NCI-H526 (cell line): Measurements from ENCODE around the gene NAALAD2.
"Not testable (repeated sequence)": the region's sequence is repeated elsewhere in the genome, so short reads cannot be mapped to it uniquely, and the experiment has no call there.

Experiments
- DNase-seq, 2 experiments: peaks; one replicate each; lab custom pipeline; 2025; lab: John Stamatoyannopoulos, UW

The NAALAD2 gene

DNA sequence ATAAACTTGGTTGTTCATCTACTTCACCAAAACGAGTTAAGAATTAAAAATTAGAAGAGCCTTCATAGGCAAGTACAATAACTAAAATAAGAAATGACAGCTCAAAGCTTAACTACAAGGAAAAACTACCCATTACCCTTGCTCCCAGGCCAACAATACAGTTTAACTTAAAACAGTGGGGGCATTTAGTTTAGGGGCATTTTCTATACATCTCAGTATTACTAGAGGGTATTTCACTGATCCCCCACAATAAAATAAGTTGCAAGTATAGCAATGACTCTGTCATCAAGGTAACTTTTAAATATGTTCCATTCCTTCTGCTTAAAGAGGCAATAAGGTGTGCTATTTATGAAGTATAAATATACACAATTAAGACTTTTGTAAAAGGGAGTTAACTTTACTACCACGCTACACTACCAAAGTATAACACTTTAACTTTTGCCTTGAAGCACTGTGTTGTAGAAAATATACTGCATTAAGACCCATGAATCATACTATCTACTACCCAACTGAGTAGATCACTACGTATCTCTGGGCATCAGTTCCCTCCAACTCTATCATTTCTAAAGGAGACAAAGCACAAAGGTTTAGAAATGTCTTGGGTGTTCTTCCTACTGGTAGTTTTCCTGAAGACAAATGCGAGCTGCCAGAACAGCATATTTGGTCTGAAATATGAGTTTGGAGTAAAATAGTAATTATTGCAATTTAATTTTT, 58.6 kb downstream of the NAALAD2 start:
- DNase-seq = no peak

DNA sequence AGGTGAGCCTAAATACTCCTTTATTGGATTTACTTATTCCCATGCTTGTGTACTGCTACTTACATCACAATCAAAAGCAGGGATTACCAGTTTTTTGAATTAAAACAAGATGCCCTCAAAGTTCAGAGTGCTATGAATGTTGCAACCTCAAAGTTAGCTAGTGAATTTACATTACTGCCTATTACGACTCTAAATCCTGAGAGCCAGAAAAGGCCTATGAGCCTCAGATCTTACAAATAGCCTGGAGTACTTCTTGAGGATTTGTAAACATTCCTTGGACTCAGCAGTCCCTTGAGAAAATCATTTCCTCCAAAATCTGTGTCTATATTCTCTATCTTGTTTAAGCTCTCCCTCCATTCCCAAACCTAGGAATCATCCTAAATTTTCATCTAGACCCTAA, 62.9 kb downstream of the NAALAD2 start:
- no peak for DNase-seq

DNA sequence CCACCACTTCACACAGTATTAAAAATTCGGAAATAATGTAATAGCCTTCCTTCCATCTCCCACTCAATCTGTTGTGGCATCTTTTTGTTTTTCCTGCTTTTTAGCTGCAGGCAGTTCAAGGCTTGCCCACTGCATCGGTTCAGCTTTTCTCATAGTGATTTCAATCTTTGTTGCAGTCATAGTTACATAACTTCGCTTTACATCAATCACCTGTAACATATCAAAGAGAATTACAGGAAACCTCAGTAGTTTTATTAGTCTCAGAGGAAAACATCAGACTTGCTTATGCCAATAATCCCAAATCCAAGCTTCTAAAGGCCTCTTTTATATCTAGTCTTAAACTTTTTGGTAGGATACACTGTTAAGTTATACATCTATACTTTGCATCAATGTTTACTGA, 67.9 kb downstream of the NAALAD2 start:
- no peak for DNase-seq

DNA sequence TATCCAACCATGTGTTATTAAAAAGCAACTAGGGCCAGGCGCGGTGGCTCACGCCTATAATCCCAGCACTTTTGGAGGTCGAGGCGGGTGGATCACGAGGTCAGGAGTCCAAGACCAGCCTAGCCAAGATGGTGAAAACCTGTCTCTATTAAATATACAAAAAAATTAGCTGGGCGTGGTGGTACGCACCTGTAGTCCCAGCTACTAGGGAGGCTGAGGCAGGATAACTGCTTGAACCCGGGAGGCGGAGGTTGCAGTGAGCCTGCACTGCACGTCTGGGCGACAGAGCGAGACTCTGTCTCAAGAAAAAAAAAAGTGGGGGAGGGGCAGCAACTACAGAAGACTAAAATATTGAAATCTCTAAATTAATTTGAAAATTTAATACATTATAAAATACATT, 69.9 kb downstream of the NAALAD2 start:
- no peak for DNase-seq

DNA sequence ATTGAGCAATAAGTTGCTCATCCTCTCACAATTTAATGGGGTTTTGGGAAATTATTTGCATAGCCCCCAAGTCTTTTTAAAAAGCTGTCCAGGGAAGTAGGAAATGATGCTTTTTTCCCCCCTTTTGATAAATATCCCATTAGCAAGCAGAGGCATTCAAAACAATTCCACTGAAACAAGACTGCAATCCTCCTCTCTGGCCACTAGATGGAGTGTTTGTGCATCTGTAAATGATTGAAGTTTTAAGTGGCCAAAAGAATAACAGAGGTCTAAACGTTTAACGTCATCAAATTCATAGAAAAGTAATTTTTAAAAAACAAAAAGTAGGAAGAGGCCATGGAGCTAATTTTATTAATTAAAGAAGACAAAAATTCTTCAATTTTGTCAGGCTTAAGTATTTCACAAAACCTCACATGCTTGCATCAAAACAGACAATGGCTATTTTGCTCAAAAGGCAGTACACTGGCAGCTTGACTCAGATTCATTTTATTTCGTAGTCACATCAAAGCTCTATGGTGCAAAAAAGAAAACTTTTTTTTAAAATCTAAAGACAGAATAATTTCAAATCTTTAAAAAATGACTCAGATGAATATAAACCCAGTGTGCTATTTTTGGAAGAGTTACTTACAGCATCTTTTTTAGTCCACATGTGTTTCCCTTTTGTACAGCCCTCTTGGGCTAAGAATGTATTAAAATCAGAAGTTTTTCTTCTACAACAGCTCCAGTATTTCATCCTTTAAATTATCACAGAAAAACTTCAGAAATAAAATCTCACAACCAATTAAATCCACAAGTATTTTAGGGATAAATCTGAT, 70.6 kb downstream of the NAALAD2 start:
- DNase-seq = peak; percentile 62 to 64

DNA sequence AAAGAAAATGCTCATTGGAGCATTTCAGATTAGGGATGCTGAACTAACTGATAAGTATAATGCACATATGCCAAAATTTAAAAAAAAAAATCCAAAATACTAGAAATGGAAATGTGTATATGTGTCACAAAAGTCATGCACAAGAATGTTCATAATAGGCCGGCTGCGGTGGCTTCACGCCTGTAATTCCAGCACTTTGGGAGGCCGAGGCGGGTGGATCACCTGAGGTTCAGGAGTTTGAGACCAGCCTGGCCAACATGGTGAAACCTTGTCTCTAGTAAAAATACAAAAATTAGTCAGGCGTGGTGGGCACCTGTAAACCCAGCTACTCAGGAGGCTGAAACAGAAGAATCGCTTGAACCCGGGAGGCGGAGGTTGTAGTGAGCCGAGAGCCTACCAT, 73.5 kb downstream of the NAALAD2 start:
- not testable (repeated sequence) for DNase-seq

DNA sequence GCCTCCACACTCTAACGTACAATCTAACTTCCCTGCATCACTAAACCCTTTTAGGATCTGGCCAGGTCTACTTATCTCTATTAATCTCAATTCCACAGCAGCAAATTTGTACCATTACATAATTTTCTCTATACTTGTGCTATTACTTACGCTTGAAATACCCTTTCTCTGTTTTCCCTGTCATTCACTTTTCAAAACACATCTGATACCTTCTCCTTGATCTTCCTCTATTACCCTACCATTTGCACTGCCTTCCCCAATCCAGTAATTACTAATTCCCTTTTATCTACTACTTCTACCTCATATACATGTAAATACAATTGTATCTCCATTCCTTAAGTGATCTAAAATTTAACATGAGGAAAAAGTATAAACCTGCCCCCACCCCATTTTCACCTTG, 74.4 kb downstream of the NAALAD2 start:
- no peak for DNase-seq

DNA sequence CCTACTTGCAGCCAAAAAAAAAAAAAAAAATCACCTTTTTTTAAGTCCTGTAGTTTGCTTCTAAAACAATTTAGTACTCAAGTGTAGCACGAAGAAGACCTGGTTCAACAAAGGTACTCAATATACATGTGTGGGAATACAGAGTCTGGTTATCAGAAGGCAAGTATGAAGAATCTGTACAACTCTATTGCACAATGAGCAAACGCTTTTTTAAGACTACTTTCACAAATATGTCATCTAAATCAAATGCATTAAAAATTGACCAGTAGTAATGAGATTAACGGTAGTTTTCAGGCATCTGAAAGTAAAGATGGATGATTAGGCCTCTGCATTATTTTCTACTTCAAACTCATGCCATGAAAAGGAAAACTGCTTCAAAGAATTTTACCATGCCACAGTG, 78.9 kb downstream of the NAALAD2 start:
- DNase-seq = no peak

DNA sequence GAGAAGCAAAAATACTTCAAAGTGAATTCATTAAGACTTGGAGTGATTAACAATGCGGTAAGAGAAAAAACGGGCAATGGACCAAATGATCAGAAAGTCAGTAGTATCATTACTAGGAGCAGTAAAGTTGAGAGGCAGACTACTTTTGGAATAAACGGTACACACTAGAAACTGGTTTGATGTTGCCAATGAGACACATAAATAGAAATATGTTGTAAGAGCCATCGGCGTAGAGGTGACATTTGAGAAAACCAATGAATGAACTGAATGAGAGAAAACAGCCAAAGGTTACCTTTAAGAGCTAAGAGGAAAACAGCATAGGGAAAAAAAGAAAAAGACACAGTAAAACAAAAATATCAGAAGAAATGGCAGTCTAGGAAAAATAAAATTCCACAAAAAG, 82.1 kb downstream of the NAALAD2 start:
- DNase-seq = no peak

DNA sequence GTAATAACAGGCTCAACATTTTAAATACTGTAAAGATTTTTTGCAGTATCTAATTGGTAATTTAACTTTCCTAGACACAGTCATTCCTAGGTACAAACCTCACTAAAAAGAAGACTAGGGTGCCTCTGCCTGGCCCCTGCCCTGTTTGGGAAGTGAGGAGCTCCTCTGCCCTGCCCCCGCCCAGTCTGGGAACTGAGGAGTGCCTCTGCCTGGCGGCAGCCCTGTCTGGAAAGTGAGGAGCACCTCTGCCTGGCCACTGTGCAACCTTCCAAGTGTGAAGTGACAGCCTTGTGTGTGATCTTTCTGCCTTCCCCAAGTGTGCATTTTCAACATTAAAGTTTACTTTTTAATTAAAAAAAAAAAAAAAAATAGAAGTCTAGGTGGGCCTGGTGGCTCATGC, 84.1 kb downstream of the NAALAD2 start:
- no peak for DNase-seq

DNA sequence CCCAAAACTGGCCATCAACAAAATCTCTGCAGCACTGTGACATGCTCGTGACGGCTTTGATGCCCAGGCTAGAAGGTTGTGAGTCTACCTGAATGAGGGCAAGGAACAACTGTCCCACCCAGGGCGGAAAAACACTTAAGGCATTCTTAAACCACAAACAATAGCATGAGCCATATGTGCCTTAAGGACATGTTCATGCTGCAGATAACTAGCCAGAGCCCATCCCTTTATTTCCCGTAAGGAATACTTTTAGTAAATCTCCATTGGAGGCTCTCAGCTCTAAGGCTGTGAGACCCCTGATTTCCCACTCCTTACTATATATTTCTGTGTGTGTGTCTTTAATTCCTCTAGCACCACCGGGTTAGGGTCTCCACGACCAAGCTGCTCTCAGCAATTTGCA, 85.0 kb downstream of the NAALAD2 start:
- DNase-seq = no peak

DNA sequence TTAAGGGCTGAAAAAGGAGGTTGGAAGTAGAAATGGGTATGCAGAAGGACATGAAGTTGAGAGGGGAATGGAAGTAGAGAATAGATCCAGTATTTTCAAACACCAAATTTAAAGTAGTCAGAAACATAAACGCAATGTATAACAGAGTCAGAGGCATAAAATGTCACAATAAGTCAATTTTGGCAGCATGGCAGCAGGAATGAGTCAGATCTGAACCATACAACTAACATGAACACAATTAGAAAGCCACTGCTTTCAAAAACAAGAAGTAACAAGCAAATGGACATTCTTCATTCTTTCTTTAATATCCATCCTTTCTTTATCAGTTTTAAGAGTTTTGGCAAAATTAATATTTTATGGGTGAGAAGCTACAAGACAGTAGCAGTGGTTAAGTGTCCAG, 85.9 kb downstream of the NAALAD2 start:
- DNase-seq = no peak

DNA sequence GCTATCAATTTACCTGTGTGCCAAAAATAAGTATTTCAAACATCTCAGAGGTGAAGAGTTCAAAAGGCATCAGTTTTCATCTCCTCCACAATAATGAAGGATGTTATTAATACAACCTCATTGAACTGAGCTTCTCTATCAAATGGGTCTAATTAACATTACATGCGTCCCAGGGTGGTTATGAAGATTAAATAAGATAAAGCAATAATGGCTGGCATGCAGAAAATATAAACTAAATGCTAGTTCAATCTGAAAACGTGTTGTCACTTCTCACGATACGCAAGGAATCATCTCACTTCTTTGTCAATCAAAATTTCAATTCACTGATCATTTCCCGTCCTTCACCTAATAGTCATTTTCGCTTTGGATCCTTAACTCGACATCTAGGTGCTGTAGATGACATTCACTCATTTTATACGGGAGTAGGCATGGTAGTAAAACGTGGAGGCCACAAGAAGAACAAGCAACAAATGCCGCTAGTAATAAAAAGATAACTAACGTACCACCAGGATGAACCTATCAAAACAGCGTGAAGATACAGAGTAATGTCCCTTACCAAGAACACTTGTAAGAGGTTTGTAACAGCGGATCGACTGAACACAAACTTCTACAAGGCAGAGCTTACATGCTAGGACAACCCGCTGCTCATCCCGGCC, 87.5 kb downstream of the NAALAD2 start:
- peak in 1 of 2 experiments; percentile 8 for DNase-seq

DNA sequence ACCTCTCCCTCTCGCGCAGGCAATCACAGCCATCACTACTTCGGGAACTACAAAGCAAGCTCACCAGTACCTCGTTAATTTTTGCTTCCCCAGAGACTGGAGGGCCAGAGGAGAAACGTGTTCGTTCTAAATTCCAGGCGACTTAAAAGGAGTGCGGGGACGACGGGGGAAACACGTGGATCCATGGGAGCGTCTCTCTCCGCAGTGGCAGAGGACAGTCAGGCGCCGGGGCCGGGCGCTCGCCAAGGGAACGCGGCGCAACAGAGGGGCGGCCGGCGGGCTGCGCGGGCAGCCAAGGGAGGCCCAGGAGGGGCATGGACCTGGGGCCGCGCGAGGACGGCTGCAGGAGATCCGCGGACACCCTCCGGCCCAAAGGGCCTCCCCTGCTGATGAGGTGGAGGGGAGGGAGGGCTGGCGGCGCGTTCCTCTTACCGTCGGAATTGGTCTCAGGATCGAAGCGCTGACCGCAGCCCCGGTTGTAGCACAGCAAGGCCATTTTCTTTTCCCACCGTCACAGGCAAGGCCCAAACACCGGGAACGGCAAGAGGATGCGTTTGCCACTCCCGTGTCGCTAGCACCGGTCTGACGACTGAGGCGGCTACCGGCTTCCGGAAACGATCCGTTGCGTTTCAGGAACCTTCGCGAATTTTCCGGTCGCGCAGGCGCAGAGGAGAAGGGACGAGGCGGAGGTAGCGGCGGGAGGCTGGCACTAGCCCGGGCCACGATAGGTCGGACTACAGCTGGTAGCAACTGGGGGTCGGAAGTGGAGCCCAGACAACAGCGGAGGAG, 88.2 kb downstream of the NAALAD2 start, which contains the start of gene CHORDC1:
CHORDC1 (minus strand) TSS at position 591 of the 789 bp plus-strand sequence; CDS start at position 496, 95 bp downstream.
- peak; percentile 90 to 96 for DNase-seq

DNA sequence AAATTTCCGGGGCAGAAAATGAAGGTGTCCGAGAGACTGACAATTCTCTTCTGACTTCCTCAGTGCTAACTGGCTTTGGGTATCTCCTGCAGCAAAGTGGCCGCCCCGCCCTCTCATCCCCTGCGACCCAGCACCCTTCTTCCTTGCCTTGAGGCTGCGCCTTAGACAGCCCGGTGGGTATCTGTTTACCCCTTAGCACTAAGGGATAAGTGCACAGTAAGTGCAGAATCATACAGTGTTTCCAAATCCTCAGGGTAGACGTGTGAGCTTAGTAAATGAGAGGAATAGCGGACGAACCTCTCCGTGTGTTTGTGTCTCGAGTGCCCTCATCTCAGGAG, 88.8 kb downstream of the NAALAD2 start:
- DNase-seq = no peak

DNA sequence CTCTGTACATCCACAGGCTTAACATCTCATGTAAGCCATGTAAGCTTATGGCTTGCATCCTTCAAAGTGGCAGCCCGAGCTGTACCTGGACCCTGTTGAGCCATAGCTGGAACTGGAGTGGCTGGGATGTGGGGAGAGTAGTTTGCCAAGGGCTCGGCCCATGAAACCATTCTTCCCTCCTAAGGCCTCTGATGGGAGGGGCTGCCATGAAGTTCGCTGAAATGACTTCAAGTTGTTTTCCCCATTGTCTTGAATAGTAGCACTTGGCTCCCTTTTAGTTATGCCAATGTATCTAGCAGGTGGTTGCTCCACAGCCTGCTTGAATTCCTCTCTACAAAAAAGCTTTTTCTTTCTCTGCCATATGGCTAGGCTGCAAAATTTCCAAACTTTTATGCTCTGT, 93.6 kb downstream of the NAALAD2 start:
- no peak for DNase-seq

DNA sequence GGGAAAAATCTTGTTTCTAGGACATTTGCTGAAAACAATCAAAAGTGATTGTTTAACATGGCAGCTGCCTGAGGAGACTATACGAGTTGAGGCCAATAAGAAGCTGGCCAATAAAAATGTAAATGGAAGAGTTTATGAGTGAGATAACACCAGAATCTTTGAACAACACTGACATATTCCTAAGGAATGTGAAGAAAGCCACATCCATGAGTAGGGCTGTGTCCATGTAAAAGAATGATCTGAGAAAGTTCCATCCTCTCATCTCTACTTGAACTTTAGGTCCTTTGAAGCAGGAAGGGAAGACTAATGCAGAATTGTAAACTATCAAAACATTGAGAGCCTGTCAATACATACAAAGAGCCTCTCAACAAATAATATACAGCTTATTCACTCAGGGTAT, 95.3 kb downstream of the NAALAD2 start:
- DNase-seq = no peak

DNA sequence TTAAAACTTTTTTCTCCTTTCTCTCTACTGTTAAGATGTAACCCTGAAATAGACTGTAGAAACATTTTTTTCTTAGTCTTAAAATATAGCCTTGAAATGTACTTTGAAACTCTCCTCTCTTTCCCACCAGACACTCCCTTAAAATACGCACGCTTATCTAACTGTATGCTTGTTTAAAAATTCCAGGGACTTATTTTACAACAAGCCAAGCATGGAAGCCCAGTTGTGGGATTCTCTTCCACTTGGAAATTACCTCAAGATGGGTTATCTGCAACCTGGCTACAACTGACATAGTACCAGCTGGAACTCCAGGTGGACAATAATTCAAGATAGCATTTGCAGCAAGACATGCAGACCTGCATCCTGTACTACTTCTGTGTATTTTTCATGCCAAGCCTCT, 100.5 kb downstream of the NAALAD2 start:
- DNase-seq = no peak

DNA sequence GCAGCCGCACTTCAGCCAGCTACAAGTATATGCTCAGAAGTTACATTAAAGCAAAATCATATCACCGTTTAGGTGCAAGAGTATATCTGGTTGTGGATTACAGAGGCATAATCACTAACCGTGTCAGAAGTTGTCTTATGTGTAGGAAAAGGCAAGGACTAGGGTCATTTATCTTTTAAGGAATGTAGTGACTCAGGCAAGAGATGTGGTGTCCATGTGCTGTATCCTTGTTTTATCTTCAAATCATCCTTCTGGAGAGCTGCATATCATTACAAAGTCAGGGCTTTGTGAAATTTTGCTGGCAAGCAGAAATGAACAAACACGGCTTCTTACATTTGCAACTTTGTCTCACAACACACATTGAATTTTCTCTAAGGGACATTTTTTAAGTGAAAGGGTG, 101.1 kb downstream of the NAALAD2 start:
- DNase-seq = no peak

DNA sequence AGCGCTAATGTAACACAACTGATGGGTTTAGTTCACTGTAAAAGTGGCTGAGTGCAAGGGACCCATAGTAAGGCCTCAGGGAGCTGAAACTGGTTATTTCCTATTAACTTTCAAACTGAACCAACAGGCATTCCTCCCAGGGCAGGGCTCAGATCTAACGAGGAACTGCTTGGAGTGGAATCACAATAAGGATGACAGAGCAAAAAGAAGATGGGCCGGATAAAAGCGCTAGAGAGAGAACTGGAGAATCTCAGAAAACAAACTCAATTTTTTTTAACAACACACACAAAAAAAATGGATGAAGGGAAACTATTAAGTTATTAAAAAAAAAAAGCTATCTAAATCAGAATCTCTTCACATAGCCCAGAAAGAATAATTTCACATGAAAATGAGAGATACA, 102.5 kb downstream of the NAALAD2 start:
- DNase-seq = no peak

DNA sequence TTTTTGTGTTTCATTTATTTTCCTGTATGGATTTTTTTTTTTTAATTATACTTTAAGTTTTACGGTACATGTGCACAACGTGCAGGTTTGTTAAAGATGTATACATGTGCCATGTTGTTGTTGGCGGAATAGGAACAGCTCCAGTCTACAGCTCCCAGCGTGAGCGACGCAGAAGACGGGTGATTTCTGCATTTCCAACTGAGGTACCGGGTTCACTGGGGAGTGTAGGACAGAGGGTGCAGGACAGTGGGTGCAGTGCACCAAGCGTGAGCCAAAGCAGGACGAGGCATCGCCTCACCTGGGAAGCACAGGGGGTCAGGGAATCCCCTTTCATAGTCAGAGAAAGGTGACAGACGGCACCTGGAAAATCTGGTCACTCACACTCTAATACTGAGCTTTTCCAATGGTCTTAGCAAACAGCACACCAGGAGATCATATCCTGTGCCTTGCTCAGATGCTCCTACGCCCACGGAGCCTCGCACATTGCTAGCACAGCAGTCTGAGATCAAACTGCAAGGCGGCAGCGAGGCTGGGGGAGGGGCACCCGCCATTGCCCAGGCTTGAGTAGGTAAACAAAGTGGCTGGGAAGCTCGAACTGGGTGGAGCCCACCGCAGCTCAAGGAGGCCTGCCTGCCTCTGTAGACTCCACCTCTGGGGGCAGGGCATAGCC, 105.6 kb downstream of the NAALAD2 start:
- not testable (repeated sequence) for DNase-seq

DNA sequence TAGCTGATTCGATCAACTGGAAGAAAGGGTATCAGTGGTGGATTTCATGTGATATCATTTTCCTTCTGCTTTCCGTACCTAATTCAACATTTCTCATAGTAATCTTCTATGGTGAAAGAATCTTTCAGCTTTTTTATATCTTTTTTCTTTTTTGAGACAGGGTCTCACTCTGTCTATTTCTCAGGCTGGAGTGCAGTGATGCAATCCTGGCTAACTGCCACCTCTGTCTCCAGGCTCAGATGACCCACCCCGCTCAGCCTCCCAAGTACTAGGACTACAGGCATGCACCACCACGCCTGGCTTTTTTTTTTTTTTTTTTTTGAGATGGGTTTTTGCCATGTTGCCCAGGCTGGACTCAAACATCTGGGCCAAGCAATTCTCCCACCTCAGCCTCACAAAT, 107.0 kb downstream of the NAALAD2 start:
- DNase-seq = no peak
